ENCODE measurements around the gene MPI.
"Not testable (repeated sequence)": the region's sequence is repeated elsewhere in the genome, so short reads cannot be mapped to it uniquely, and the experiment has no call there.

The MPI gene

DNA sequence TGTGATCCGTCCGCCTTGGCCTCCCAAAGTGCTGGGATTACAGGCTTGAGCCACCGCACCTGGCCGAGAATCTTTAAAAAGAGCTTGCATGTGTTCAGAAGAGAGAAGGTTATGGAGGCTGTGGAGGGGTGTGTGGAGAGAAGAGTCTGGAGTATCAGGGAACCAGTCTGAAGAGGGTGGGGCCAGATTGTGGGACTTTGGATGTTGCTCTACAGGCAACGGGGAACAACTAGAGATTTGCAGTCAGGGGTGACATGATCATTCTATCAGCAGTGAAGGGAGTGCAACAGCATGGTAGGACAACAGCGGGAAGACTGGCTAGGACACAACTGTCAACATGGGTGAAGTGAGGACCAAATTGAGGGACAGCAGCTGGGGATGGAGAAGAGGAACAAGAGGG, 25.5 kb upstream of the MPI start:
- DNase-seq, result no peak

DNA sequence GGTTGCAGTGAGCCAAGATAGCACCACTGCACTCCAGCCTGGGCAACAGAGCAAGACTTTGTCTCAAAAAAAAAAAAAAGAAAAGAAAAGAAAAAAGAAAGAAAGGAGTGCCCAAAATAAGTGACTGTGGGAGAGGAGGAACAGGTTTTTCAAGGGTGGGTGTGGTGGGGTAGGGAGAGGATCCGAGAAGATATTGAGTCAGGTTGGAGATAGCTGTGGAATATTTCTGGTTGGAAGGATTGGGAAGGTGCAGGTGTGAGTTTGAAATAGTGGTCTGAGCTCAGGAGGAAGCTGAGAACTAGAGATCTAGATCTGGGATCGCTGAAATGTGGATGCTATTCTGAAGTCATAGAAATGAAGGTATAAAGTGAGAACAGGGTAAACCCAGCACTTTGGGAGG, 24.5 kb upstream of the MPI start:
- no peak for DNase-seq

DNA sequence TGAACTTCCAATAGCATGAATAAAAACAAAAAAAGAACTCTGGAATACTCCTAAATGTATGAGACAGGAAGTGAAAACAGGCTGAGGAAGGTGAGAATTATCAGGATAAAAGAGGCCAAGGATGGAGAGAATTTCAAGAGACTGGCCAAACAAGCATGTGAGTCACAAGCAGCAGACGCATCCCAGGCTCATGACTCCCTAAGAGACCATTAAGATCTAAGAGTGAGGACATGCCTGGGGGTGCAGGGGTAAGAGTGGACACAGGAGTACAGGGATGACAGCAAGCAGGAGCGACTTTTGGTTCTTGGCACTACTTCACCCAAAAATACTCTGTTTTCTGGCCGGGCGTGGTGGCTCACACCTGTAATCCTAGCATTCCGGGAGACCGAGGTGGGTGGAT, 23.8 kb upstream of the MPI start:
- no peak for DNase-seq

DNA sequence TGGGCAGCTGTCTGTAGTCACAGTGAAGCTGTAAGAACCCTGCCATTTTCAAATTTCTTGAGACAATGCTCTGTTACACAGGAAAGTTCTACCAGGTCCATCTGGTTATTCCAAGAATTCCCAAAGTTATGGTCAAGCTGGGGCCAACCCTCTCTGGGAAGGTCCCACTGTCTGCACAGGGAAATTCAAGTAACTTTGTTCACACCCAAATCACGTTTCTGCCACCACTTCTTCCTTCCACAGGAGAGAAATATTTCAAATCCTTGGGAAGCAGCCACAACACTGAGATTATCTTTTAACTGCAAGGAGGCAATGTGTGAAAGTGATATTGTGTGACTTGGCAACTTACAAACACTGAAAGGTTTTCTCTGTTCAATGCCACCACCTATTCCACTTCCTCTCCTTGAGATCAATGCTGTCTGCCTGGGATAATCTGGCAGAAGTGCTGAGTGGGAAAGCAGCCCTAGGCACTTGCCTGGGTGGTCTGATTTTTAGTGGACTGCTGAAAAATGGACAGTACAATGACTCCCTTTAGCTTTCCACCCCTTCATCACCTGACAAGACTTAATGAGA, 22.3 kb upstream of the MPI start:
- DNase-seq, result no peak

DNA sequence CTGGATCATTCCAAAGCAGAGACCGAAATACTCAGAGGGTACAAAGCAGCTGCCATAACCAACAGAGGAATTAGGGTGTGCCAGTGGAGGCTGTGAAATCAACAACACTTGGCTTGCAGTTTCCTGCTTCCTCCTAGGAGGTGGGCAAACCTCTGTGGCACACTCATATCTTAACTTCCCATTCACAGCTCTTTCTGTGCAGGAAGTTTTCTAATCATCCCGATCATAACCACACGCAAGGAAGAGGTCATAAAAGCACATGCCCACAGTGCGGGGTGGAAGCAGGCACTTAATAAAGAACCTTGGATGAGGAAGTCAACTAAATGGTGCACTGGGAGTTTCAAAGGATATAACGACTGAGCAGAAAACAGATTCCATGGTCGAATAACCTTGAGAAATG, 21.8 kb upstream of the MPI start:
- DNase-seq, result peak in 1 of 2 donors; percentile 28

DNA sequence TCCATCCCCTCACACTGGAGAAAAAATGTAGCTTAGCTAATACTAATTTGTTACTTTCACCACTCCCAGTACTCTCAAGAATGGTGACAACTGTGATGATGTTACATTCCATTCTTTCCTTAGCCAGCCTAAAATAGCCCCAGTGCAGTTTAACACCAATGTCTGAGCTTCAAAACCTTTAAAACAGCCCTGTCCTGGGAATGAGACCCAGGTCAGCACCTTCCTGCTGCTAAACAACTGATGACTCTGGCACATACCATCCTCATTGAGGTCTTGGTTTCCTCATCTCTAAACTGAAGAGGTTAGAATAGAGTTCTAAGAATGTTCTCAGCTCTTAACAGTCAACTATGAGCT, 20.5 kb upstream of the MPI start:
- no peak for DNase-seq

DNA sequence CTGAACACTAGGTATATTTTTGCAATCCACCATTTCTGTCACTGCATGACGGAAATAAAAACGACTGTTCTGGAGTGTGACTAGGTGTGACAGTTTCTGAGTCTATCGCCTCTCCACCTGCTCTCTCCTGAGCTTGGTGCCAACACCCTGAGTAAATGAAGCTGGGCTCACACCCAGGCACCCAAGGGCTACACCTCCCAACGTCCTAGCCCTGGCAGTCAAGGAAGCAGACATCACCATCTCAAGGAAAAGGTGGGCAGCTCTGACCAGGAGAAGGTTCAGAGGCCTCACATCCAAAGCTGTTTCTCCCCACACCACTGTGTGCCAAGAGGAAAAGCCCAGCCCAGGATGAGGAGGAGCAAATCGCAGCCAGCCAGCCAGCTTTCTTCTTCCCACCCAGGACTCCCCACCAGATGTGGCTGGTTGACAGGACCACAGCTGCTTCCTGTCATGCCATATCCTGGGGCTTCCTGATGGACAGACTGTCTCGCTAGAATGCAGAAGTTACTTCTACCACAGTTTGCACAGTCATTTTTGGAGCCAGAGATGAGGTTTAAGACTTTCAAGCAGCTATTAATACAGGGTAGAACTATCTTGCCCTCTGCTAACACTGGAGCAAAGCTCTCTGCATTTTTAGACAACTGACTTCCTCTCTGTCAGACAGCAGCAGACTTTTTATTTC, 20.0 kb upstream of the MPI start:
- DNase-seq, result peak; percentile 45 to 57

DNA sequence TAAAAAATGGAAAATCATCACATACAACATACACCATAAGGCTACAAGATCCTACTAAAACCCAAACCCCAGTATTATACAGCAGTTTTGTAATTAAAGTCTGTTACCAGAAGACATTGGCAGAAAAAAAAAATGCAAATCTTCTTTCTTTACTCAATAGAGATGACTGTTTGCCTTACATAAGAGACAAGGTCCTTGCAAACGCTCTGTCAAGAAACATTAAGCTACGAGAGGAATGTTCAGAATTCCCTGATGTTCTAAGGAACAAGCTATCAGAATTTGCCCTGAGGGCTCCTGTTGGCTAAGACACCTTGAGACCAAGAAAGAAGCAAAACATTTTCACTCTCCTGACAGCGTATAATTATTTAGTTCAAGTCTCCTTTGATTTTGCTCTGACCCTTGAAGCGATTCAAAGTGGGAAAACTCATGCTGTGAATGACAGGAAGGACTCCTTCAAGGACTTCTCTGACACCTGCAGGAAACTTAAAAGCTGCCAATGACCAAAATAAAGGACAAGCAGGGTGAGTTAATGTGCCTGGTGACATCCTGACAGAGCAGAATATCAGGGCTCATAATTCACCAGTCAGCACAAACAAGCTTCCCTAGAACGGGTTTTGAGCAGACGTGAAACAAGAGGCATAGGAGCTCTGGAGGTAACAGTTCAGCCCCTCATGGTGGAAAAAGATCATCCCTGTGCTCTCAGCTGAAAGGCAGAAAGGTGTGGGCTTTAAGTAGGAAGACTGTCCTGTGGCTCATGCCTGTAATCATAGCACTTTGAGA, 19.2 kb upstream of the MPI start:
- DNase-seq, result no peak

DNA sequence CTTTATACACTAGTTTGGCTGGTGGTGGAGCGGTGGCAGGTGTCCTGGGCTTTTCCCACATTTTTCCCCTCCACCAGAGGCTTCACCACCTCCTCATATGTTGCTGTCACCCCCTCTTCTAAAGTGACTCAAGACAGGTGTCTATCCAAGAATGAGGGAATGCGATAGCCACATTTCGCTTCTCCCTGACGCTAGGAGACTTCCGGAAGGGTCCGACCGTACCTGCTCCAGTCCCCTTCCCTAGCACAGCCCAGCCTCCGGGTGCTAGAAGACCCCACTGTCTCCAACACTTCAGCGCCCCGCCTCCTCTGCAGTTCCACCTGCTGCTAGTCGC, 17.2 kb upstream of the MPI start:
- DNase-seq, result no peak

DNA sequence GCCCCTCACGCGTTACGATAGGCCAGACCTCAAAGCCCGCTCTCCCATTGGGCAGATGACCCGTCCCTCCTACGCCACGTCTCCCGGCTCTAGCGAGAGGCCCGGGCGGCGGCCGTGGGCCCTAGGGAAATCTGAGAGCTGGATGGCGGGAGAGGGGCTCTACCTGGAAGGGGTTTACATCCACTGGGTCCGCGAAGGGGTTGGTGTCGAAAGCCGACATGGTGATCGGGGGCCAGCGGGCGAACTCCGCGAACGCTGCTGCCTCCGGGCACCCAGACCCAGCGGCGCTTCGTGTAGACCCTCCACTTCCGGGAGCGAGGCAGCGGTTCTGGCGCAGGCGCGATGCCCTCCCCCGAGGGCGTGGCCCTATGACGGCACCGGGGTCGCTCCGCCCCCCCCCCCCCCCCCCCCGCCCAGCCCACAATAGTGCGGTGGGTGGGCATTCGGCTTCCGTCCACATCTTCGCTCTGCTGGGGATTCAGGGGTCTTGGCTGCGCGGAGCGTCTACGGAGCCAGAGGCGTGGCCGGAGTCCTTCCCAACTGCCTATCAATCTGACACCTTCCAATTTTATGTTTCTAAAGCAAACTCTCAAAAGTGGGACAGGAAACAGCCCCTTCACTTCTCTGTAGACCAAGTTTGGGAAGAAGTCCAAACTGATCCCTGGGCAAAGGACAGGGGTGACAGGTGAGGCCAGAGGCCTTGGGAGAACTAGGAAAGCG, 16.6 kb upstream of the MPI start, which contains the start of gene SCAMP2:
Gene SCAMP2, minus strand, starts transcription at position 330 of the 720 bp plus-strand sequence. Its CDS starts 110 bp downstream, at position 220.
- DNase-seq, result peak; percentile 92 to 93

DNA sequence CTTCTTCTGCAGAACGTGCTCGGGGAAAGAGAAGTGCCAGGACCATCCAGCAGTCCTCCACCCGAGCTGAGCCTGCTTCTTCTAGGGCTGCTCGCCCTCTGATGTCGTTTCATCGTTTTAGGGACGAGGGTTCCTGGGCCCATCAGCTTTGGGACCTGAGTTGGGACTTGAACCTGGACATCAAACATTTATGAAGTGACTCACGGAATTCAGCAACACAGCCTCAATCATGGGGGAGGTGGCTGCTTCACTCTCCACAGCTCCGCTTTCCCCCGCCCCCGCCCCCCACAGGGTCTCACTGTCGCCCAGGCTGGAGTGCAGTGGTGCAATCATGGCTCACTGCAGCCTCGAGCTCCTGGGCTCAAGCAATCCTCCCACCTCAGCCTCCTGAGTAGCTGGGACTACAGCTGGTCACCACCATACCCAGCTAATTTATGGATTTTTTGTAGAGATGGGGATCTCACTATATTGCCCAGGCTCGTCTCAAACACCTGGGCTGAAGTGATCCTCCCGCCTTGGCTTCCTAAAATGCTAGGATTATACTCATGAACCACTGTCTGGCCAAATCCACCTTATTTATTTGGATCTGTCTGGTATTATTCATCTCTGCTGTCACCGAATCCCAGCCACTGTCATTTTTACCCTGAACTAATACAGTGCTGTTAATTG, 16.0 kb upstream of the MPI start:
- peak in 1 of 2 donors; percentile 20 for DNase-seq

DNA sequence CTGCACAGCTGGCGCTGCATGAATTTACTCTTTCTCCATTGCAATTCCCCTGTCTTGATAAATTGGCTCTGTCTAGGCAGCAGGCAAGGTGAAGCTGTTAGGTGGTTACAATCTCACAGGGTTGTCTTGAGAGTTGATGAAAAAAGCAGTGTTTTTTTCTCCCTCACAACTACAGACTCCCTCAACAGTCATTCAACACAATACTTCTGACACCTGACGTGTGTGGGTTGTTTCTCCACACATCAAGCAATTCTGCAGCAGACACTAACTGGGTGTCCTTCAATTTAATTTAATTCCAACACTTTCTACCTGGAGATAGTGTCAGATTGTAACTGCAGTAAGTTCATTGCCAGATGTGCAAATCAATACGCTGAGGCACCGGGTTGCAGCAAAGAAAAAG, 11.6 kb upstream of the MPI start:
- DNase-seq, result no peak

DNA sequence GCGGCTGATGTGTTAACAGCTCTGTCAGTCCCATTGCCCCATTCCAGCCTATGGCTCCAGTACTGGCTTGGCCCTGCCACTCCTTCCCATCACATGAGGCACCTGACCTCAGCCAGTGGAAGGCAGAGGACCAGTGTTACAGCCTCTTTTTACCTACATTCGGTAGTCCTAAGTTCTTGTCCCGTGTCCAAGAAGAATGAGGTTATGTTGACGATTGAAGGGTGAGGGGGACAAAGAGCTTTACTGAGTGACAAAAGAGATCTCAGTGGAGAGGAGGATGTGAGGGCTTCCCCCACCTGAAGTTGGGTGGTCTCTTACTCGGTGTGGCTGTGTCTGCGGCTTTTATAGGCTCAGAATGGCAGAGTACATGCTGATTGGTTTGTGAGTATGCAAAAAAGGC, 7.3 kb upstream of the MPI start:
- DNase-seq, result no peak

DNA sequence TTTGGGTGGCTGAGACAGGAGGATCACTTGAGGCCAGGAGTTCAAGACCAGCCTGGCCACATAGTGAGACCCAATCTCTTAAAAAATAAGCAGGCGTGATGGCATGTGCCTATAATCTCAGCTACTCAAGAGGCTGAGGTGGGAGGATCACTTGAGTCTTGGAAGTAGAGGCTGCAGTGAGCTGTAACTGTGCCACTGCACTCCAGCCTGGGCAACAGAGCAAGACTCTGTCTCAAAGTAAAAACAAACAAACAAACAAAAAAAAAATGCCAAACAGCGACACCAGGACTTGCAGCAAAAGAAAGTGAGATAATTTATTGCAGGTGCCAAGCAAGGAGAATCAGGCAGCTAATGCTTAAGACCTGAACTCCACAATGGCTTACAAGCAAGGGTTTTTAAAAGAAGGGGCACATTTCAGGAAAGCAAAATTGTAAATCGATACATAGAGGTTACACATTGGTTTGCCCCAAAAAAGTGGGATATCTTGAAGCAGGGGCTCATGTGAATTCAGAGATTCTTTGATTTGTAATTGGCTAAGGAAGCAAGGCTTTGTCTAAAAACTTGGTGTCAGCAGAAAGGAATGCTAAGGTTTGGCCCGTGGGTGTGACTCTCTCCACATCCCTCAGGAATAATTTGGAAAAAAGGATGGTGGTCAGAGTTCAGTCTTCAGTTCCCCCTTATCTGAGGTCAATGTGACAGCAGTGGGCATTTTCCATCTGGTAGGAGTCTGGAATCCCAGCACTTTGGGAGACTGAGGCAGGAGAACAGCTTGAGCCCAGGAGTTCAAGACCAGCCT, 5.2 kb upstream of the MPI start:
- DNase-seq, result no peak

DNA sequence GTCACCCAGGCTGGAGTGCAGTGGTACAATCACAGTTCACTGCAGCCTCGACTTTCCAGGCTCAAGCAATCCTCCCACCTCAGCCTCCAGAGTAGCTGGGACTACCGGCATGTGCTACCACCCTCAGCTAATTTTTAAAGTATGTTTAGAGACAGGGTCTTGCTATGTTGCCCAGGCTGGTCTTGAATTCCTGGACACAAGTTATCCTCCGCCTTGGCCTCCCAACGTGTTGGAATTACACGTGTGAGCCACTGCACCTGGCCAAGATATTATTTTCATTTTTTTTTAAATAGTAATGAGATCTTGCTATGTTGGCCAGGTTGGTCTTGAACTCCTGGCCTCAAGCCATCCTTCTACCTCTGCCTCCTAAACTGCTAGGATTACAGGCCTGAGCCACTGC, 4.4 kb upstream of the MPI start:
- no peak for DNase-seq

DNA sequence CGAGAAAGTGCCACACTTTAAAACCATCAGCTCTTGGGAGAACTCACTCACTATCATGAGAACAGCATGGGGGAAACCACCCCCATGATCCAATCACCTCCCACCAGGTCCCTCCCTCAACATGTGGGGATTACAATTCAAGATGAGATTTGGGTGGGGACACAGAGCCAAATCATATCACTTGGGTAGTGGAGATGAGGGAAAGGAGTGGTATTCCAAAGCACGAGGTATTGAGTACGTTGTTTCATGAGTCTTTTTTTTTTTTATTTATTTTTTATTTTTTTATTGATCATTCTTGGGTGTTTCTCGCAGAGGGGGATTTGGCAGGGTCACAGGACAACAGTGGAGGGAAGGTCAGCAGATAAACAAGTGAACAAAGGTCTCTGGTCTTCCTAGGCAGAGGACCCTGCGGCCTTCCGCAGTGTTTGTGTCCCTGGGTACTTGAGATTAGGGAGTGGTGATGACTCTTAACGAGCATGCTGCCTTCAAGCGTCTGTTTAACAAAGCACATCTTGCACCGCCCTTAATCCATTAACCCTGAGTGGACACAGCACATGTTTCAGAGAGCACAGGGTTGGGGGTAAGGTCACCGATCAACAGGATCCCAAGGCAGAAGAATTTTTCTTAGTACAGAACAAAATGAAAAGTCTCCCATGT, 2.2 kb upstream of the MPI start:
- DNase-seq, result not testable (repeated sequence)

DNA sequence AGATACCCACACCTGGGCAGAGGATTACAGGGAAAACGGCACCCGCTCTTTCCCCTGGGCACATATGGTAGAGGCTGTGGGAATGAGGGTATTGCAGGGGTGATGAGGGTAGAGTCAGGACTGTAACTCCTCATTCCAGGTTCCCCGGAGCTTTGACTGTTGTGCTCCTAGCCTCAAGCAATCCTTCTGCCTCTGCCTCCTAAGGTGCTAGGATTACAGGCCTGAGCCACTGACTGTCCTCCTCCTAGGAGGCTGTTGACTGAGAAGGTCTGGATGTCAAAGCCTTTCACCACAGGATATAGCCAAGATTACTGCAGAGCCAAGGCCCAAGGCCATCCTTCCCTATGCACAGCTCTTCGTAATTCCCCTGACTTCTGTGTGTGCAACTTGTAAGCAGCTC, 1.1 kb upstream of the MPI start:
- DNase-seq, result no peak

DNA sequence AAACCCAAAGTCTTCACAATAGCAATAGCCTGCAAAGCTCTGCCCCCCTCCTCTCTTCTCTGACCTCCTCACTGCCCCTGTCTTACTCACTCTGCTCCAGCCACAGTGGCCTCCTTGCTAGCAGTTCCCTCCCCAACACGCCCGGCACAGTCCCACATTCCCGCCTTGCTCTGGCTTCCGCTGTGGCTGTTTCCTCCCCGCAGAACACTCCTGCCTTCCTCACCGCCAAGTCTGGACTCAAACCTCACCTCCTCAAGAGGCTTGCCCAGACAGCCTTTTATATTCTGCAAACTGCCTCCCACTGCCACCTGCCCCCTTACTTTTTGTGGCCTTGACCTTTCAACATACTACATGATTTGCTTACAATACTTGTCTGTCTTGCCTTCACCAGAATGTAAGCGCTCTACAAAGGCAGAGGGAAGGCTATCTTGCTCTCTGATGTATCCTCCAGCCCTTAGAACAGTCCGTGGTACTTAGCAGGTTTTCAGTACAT, 406 bp upstream of the MPI start:
- no peak for DNase-seq

DNA sequence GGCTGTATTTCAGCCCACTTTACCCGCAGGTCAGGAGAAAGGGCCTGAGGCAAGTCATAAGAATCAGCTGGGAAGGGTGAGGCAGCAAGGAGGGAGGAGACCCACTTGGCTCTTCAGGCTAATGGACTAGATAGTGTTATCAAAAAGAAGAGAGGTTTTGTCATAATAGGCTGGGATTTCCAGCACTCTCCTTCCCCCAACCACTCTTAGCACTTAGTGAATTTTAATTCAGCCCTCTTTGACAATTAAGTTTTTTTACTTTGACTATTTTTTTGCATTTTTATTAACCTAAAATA, 771 bp downstream of the MPI start:
- no peak for DNase-seq

DNA sequence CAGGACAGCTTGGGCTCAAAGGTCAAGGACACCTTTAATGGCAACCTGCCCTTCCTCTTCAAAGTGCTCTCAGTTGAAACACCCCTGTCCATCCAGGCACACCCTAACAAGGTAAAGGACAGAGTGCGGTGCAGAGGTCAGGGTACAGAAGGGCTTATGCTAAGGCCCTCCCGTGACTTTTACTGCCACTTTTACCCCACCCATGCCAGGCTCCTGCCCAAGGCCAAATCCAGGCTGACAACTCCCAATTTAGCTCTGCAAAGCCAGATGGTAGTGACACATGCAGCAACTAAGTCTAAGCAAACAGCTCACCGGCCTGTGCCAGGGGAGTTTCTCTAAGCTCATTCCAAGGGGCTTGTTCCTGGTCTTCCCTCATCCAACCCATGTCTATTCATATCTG, 1.6 kb downstream of the MPI start:
- DNase-seq, result no peak

DNA sequence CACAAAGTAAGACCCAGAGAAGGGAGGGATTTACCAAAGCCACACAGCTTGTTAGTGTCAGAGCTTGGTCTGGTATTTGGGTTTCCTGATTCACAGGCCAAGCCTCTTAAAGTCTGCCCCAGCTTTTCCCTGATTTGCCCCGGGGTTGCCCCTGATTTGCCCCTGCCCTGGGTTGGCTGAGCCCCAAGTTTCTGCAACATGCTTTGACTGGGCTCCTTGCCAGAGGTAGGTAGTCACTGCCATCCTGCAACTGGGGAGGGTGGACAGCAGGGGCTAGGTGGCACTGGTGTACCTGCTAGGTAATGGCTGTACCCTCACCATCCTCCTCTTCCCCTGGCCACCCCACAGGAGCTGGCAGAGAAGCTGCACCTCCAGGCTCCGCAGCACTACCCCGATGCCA, 2.5 kb downstream of the MPI start:
- DNase-seq, result no peak

DNA sequence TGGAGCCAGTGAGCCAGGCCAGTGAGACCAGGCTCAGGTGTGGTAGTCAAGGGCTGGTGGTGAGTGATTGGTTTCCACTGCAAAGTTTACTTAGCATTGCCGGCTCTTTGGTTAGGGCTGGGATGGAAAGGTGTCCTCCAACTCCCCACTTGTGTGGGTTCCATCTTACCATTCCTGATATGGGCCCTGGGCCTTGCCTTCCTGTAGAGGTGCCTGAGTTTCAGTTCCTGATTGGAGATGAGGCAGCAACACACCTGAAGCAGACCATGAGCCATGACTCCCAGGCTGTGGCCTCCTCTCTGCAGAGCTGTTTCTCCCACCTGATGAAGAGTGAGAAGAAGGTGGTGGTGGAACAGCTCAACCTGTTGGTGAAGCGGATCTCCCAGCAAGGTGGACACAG, 3.1 kb downstream of the MPI start:
- no peak for DNase-seq

Measured in CD4-positive, alpha-beta T cell treated with Interleukin-4 for 1 hour (primary cell).